H1 (cell line): ENCODE measurements around the gene RAI14. TPM values are rescaled to one million over a fixed set of nuclear protein-coding genes. Genes with fewer than 3 reads are reported as not detected.

Source experiments
- CTCF ChIA-PET: fragments of 300-600 bp; sonication (Branson Sonifier 250); formaldehyde crosslinking; loops from one replicate; lab custom pipeline; 2021; ENCODE audit not compliant: partially characterized antibody; lab: Charles Lee
- POLR2A ChIA-PET: fragments of 300-600 bp; sonication (Branson Sonifier 250); formaldehyde crosslinking; loops from one replicate; lab custom pipeline; 2021; ENCODE audit warnings: inconsistent platforms; ENCODE audit not compliant: partially characterized antibody; lab: Charles Lee
- DNase-seq, 2 experiments: peaks; one replicate each; pipeline versions ENCODE4 v3.0.0 to v3.0.0-alpha.2; 2010 to 2022; ENCODE audit warnings: low spot score in 2 of 2, low read depth in 1 of 2, mixed read lengths in 1 of 2
- FAIRE-seq: peaks from 2 replicates; lab custom pipeline; 2011; peaks lifted over from hg19 to GRCh38; lab: Jason Lieb, UNC
- H2AFZ ChIP-seq: 2 replicates; pipeline ENCODE4 v1.8.1; 2012; ENCODE audit warnings: low read length, inconsistent platforms
- H2AK5ac ChIP-seq: 2 replicates; pipeline ENCODE4 v1.6.1; 2013; ENCODE audit warnings: low read depth, low read length
- H2BK120ac ChIP-seq: replicated peaks from 2 replicates; pipeline ENCODE3; 2013; ENCODE audit warnings: low read depth, low read length, inconsistent platforms
- H2BK12ac ChIP-seq: 2 replicates; pipeline ENCODE4 v1.6.1; 2013; ENCODE audit warnings: low read depth, low read length
- H2BK15ac ChIP-seq: 2 replicates; pipeline ENCODE4 v1.6.1; 2013; ENCODE audit warnings: low read length
- H2BK20ac ChIP-seq: 2 replicates; pipeline ENCODE4 v1.6.1; 2013; ENCODE audit warnings: low read length
- H2BK5ac ChIP-seq: 2 replicates; pipeline ENCODE4 v1.6.1; 2013; ENCODE audit warnings: low read depth, low read length
- H3K14ac ChIP-seq: 2 replicates; pipeline ENCODE4 v1.6.1; 2013; ENCODE audit warnings: inconsistent platforms; ENCODE audit not compliant: insufficient read length
- H3K18ac ChIP-seq: 2 replicates; pipeline ENCODE4 v1.6.1; 2013; ENCODE audit warnings: low read length; ENCODE audit errors: extremely low read depth
- H3K23ac ChIP-seq: 2 replicates; pipeline ENCODE4 v1.6.1; 2013; ENCODE audit warnings: inconsistent platforms; ENCODE audit not compliant: insufficient read length
- H3K23me2 ChIP-seq: 2 replicates; pipeline ENCODE4 v1.6.1; 2013; ENCODE audit warnings: low read depth, low read length
- H3K27ac ChIP-seq: 2 replicates; pipeline ENCODE4 v1.6.1; 2011; ENCODE audit warnings: low read depth, low read length, inconsistent platforms
- H3K27me3 ChIP-seq, 4 experiments: replicated peaks in 1 of 4; 1 replicate in 1 of 4; 2 replicates in 3 of 4; pipeline versions ENCODE4 v1.6.1 to v1.8.1; 2011 to 2013; ENCODE audit warnings: low read length in 3 of 4, mild to moderate bottlenecking in 3 of 4, inconsistent platforms in 2 of 4, mixed read lengths in 2 of 4, moderate library complexity in 1 of 4; ENCODE audit not compliant: control insufficient read depth in 3 of 4, insufficient read depth in 3 of 4; ENCODE audit errors: extremely low read depth in 1 of 4
- H3K36me3 ChIP-seq, 4 experiments: 2 replicates each; pipeline versions ENCODE4 v1.6.1 to v1.8.1; 2011 to 2013; ENCODE audit warnings: mild to moderate bottlenecking in 4 of 4, low read length in 3 of 4, moderate library complexity in 2 of 4, control low read depth in 1 of 4, inconsistent platforms in 1 of 4; ENCODE audit not compliant: insufficient read depth in 4 of 4, control insufficient read depth in 2 of 4
- H3K4ac ChIP-seq: replicated peaks from 2 replicates; pipeline ENCODE3; 2013; ENCODE audit warnings: low read length, low read depth, mixed read lengths, inconsistent platforms; ENCODE audit not compliant: insufficient read length
- H3K4me1 ChIP-seq, 4 experiments: replicated peaks in 1 of 4; 1 replicate in 1 of 4; 2 replicates in 3 of 4; pipeline versions ENCODE4 v1.6.1 to v1.8.1; 2011 to 2013; ENCODE audit warnings: low read length in 3 of 4, inconsistent platforms in 2 of 4, mixed read lengths in 1 of 4; ENCODE audit not compliant: insufficient read depth in 4 of 4, control insufficient read depth in 3 of 4
- H3K4me2 ChIP-seq, 2 experiments: 2 replicates each; pipeline versions ENCODE4 v1.6.1 to v1.8.1; 2011 to 2013; ENCODE audit warnings: low read depth in 2 of 2, low read length in 2 of 2, control low read depth in 1 of 2, inconsistent platforms in 1 of 2, mild to moderate bottlenecking in 1 of 2; ENCODE audit not compliant: insufficient read depth in 1 of 2
- H3K4me3 ChIP-seq, 4 experiments: fragments of 200-600, 300-600 bp in 1 of 4; sonication (generic), shearing (Covaris generic), sonication (Bioruptor Twin) in 1 of 4; 2 replicates each; pipeline versions ENCODE4 v1.5.1 to v1.8.1; 2011 to 2016; ENCODE audit warnings: low read length in 4 of 4, low read depth in 3 of 4, control low read depth in 2 of 4, inconsistent platforms in 2 of 4, mild to moderate bottlenecking in 2 of 4, mixed read lengths in 1 of 4, moderate library complexity in 1 of 4; ENCODE audit not compliant: insufficient read depth in 2 of 4; ENCODE audit errors: extremely low read depth in 1 of 4
- H3K56ac ChIP-seq: replicated peaks from 2 replicates; pipeline ENCODE3; 2013; ENCODE audit warnings: low read depth, mild to moderate bottlenecking, mixed read lengths, low read length, inconsistent platforms; ENCODE audit not compliant: insufficient read length
- H3K79me1 ChIP-seq: 2 replicates; pipeline ENCODE4 v1.6.1; 2013; ENCODE audit warnings: low read depth, low read length, control low read depth
- H3K79me2 ChIP-seq, 2 experiments: 2 replicates each; pipeline versions ENCODE4 v1.6.1 to v1.8.1; 2012 to 2013; ENCODE audit warnings: low read length in 2 of 2, mild to moderate bottlenecking in 2 of 2, inconsistent platforms in 1 of 2; ENCODE audit not compliant: insufficient read depth in 2 of 2, control insufficient read depth in 1 of 2
- H3K9ac ChIP-seq, 4 experiments: replicated peaks in 1 of 4; 1 replicate in 1 of 4; 2 replicates in 3 of 4; pipeline versions ENCODE4 v1.6.1 to v1.8.1; 2011 to 2013; ENCODE audit warnings: low read depth in 3 of 4, low read length in 3 of 4, control low read depth in 2 of 4, mild to moderate bottlenecking in 2 of 4, moderate library complexity in 2 of 4, inconsistent platforms in 1 of 4; ENCODE audit errors: extremely low read depth in 1 of 4
- H3K9me3 ChIP-seq, 2 experiments: 2 replicates each; pipeline versions ENCODE4 v1.6.1 to v1.8.1; 2012 to 2013; ENCODE audit warnings: mild to moderate bottlenecking in 2 of 2, moderate library complexity in 2 of 2, control low read depth in 1 of 2, inconsistent platforms in 1 of 2, low read depth in 1 of 2, low read length in 1 of 2, mixed read lengths in 1 of 2; ENCODE audit not compliant: insufficient read depth in 2 of 2
- H4K20me1 ChIP-seq, 2 experiments: replicated peaks in 1 of 2; 2 replicates each; pipeline versions ENCODE3 to v1.8.1; 2011 to 2013; ENCODE audit warnings: inconsistent platforms in 2 of 2, low read length in 2 of 2, mild to moderate bottlenecking in 1 of 2; ENCODE audit not compliant: insufficient read depth in 2 of 2, control insufficient read depth in 1 of 2
- H4K5ac ChIP-seq: 2 replicates; pipeline ENCODE4 v1.6.1; 2013; ENCODE audit warnings: low read length, low read depth, mixed read lengths, inconsistent platforms; ENCODE audit not compliant: insufficient read length
- H4K8ac ChIP-seq: 2 replicates; pipeline ENCODE4 v1.8.0; 2013; ENCODE audit warnings: mild to moderate bottlenecking, moderate library complexity, low read length, inconsistent platforms; ENCODE audit not compliant: insufficient read depth; ENCODE audit errors: extremely low read depth
- H4K91ac ChIP-seq: replicated peaks from 2 replicates; pipeline ENCODE3; 2013; ENCODE audit warnings: low read length, mixed read lengths, inconsistent platforms; ENCODE audit not compliant: insufficient read length
- BACH1 ChIP-seq: IDR thresholded peaks from 2 replicates; pipeline ENCODE4 v1.6.1; 2012; ENCODE audit warnings: low read length, improper control_type of control experiment
- CTBP2 ChIP-seq: IDR thresholded peaks from 2 replicates; pipeline ENCODE4 v1.7.0; 2011; ENCODE audit warnings: borderline replicate concordance, mild to moderate bottlenecking, moderate library complexity, mixed read lengths, low read length; ENCODE audit not compliant: insufficient read depth, insufficient read length
- EP300 ChIP-seq, 2 experiments: IDR thresholded peaks; 1 replicate in 1 of 2; 2 replicates in 1 of 2; pipeline ENCODE4 v1.6.1; 2011 to 2012; ENCODE audit warnings: low read depth in 2 of 2, low read length in 2 of 2, mild to moderate bottlenecking in 2 of 2, borderline replicate concordance in 1 of 2, inconsistent platforms in 1 of 2, moderate library complexity in 1 of 2
- EZH2 ChIP-seq: fragments of 200-600 bp; sonication (generic); IDR thresholded peaks from 2 replicates; pipeline ENCODE4 v1.7.1; 2012; ENCODE audit warnings: low read depth, mild to moderate bottlenecking, moderate library complexity, low read length, inconsistent platforms; ENCODE audit not compliant: severe bottlenecking
- FOSL1 ChIP-seq: IDR thresholded peaks from 2 replicates; pipeline ENCODE4 v1.6.1; 2011; ENCODE audit warnings: mild to moderate bottlenecking, low read depth, low read length, moderate library complexity; ENCODE audit not compliant: insufficient read depth
- HDAC6 ChIP-seq: IDR thresholded peaks from one replicate; pipeline ENCODE4 v1.7.1; 2012; ENCODE audit warnings: low read depth, mild to moderate bottlenecking, inconsistent platforms, low read length, moderate library complexity
- MAFK ChIP-seq: IDR thresholded peaks from 2 replicates; pipeline ENCODE4 v1.6.1; 2012; ENCODE audit warnings: low read depth, mild to moderate bottlenecking, improper control_type of control experiment, low read length
- NANOG ChIP-seq: IDR thresholded peaks from 2 replicates; pipeline ENCODE4 v1.6.1; 2011; ENCODE audit warnings: low read length, low read depth, mild to moderate bottlenecking, inconsistent platforms; ENCODE audit not compliant: insufficient read depth, poor library complexity, severe bottlenecking
- SIRT6 ChIP-seq: IDR thresholded peaks from one replicate; pipeline ENCODE4 v1.7.1; 2012; ENCODE audit warnings: low read length, inconsistent platforms
- TAF7 ChIP-seq: optimal IDR thresholded peaks from 2 replicates; pipeline ENCODE3; 2011; ENCODE audit warnings: low read depth, mild to moderate bottlenecking, inconsistent platforms, low read length, moderate library complexity, borderline replicate concordance
- ZNF274 ChIP-seq: IDR thresholded peaks from 2 replicates; pipeline ENCODE4 v1.7.0; 2012; ENCODE audit warnings: low read length, borderline replicate concordance; ENCODE audit errors: extremely low read depth
- WGBS, 2 experiments: shearing (Covaris generic) in 1 of 2; methylation state at CpG; one replicate each; pipeline versions ENCODE4 v1.1.6 to v1.1.7; 2013 to 2015; ENCODE audit warnings: low lambda C conversion rate in 2 of 2, mixed read lengths in 2 of 2, inconsistent platforms in 1 of 2, low coverage in 1 of 2, missing lambda C conversion rate in 1 of 2; ENCODE audit not compliant: insufficient replicate concordance in 2 of 2, insufficient coverage in 1 of 2, insufficient read length in 1 of 2; ENCODE audit errors: extremely low coverage in 1 of 2, missing lambda C conversion rate in 1 of 2; 5-methylcytosine and 5-hydroxymethylcytosine counted together
- polyA plus RNA-seq, 7 experiments: library from polyadenylated mRNA; depleted of rRNA in 3 of 7; stranded (reverse) in 5 of 7; unstranded in 2 of 7; fragments of >200 nt in 5 of 7; fragments of 200-250 nt in 2 of 7; gene quantifications; 1 replicate in 5 of 7; 2 replicates in 1 of 7; 4 replicates in 1 of 7; pipeline versions ENCODE4 v1.2.1 to v1.2.3, GENCODE V29; 2011 to 2013; ENCODE audit warnings: missing spikeins in 2 of 7, mixed read lengths in 2 of 7
- total RNA-seq: library from RNA; stranded (reverse); fragmentation: NEBNext Ultra II Directional; extraction: Animal tissue kit (Norgen Biotek cat#: 25700); gene quantifications from 2 replicates; pipeline ENCODE4 v1.2.1, GENCODE V29; 2021

Gene RAI14
- total and polyA plus RNA-seq, 2 of the 8 experiments (the other 6 are each of a cell fraction or from before 2014, with no cell fraction given): 48.4 to 210 TPM

GRCh38 chr5:34866989-34867471, 210.9 kb downstream of the RAI14 start:
- H3K23ac ChIP-seq: peak overlapping the region; percentile 71
- H4K8ac ChIP-seq: no peak overlapping the region
- no peak overlapping the region; a peak in 1 of 4 replicates for H3K4me2 ChIP-seq
- peak overlapping the region; percentile 77 for H2BK120ac ChIP-seq
- peaks cover 0 to 2% (median 0%) of the 10 kb centered on the region in 4 experiments; a peak in 1 of 8 replicates for H3K36me3 ChIP-seq
- FAIRE-seq (peak; percentile 39), DNase-seq (no peak)
- no peaks in the 10 kb centered on the region for H3K79me1 ChIP-seq
- peaks cover 5 to 15% (median 8%) of the 10 kb centered on the region in 4 experiments for H3K4me1 ChIP-seq
- H3K9me3 ChIP-seq: no peaks in the 10 kb centered on the region
- no peak overlapping the region for H3K4me3 ChIP-seq
- ChIA-PET CTCF (interaction anchor here (0.7 kb wide), 1 partner anchor 343 kb away, joined by 3 read pairs; no protein-coding TSS in a partner anchor), POLR2A (interaction anchor here (1.3 to 1.5 kb wide), 2 partner anchors 28 to 29 kb away, joined by 3 read pairs; partner anchors contain the start of gene TTC23L)
- 0 out of 2 replicates have a peak overlapping the region, but pooled peaks have one; percentile 5 for H2BK12ac ChIP-seq
- H3K23me2 ChIP-seq: no peaks in the 10 kb centered on the region
- 87% methylated on average over 3 of the region's 3 CpGs; no CpG with 5 or more reads in 1 of the 2 experiments for WGBS, 2 experiments
- TF ChIP-seq HDAC6 (no peak), TAF7 (no peak), NANOG (no peak), MAFK (peak; percentile 73), CTBP2 (no peak), EZH2 (no peak), BACH1 (peak; percentile 96), ZNF274 (no peak), SIRT6 (no peak), EP300 (IDR thresholded peaks at IDR 0.05; ENCODE audit: borderline replicate concordance in 1 of 2, low read depth in 2 of 2, low read length in 2 of 2) (no peak), FOSL1 (no peak)
- no peak overlapping the region for H3K27ac ChIP-seq
- H4K5ac ChIP-seq: peak overlapping the region; percentile 7
- peak overlapping the region; percentile 17; the same call in 1 of the 2 replicates for H2AFZ ChIP-seq
- no peaks in the 10 kb centered on the region for H3K79me2 ChIP-seq
- H3K27me3 ChIP-seq: no peaks in the 10 kb centered on the region
- no peak overlapping the region for H2AK5ac ChIP-seq
- H3K56ac ChIP-seq: no peak overlapping the region
- peak overlapping the region; percentile 27; the same call in 1 of the 2 replicates for H2BK5ac ChIP-seq
- peak overlapping the region; percentile 71 for H3K18ac ChIP-seq
- H4K91ac ChIP-seq: peak overlapping the region; percentile 28
- no peaks in the 10 kb centered on the region for H4K20me1 ChIP-seq
- H3K4ac ChIP-seq: peak overlapping the region; percentile 10
- no peak overlapping the region for H2BK15ac ChIP-seq
- peak overlapping the region; percentile 76; the same call in 1 of the 2 replicates for H2BK20ac ChIP-seq
- H3K9ac ChIP-seq: no peak overlapping the region
- no peak overlapping the region for H3K14ac ChIP-seq
